ENCODE measurements around the gene SOX15.

Gene SOX15

DNA sequence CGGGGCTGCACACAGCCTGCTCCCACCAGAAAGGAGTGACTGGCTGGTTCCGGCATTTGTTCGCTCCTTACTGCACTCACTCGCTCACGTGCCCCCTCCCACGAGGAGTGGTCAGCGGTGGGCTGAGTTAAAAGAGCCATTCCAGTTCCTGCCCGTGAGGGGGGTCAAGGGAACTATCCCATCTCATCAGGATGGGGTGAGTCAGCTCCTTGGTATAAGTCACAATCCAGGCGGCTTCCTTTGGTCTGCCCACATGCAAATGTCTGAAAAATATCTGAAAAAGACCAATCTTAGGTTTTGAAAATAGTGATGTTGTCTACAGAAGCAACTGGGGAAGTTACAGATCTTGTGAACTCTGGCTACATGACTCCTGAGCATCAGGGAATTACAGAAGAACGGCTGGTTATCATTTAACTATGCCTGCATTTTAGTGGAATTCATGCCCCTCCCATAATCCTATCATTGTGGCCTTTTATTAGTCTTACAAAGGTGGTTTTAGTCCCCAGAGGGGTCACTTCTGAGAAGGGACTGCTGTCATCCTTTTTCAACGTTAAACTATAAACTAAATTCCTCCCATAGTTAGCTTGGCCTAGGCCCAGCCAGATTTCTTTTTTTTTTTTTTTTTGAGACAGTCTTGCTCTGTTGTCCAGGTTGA is 50.9 kb downstream of the SOX15 start:
- intact Hi-C loops (cut with DNase I): no loop called here
- DNase-seq: no peak

Measured in posterior cingulate gyrus (tissue), 11 donors.